Erythroblast (primary cell): Measurements from ENCODE around the gene RNF213.

Source experiments
- GATA1 ChIP-seq: IDR thresholded peaks from 2 replicates; pipeline ENCODE4 v1.6.1; 2011; ENCODE audit warnings: low read depth, mild to moderate bottlenecking, control low read depth, low read length, moderate library complexity
- POLR2A ChIP-seq: IDR thresholded peaks from 2 replicates; pipeline ENCODE4 v1.6.1; 2011; ENCODE audit warnings: mild to moderate bottlenecking, low read length

GRCh38 chr17:80418589-80418988 is 157.9 kb downstream of the RNF213 start:
- TF ChIP-seq POLR2A (no peak), GATA1 (no peak)
